Ishikawa (cell line): ENCODE results near the gene CABP4.

Experiments used
- RAD21 ChIP-seq: IDR thresholded peaks from 2 replicates; pipeline ENCODE4 v1.6.1; 2012; ENCODE audit warnings: low read depth
- TF ChIP-seq, protein P1 (sequence below): IDR thresholded peaks from 2 replicates; pipeline ENCODE4 v1.6.1; 2012

DNA sequence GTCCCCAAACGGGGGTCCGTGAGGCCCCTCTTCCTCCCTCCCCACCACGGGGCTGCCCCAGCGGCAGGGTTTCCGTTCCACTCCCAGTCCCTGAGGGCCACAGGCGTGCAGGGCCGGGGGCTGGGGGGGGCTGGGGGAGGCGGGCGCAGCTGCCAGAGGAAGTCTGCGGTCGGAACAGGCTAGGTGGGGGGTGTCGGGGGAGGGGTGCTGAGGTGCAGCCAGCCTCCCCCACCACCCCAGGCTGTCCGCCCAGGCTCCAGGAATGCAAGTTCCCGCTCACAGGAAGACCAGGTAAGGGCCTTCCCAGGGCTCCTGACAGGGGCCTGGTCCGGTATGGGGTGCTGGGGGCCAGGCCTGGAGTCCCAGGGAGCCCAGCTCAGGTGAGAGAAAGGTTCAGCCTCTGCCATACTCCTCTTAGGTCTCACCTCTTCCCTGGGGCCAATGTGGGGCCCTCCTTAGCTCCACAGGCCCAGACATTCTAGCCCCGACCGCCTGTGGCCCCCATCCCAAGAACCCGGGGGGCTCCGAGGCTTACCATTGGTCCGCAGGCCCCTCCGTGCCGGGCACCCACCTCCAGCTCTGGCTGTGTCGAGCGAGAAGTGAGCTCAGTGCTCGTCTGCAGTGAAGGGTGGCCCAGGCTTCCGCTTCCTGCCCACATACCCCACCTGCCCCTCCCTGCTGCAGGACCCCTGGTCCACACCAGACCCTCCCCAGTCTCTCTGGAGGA is 17.9 kb upstream of the CABP4 start, which contains the start of gene PTPRCAP:
- TF ChIP-seq RAD21, result no peak
- TF ChIP-seq, protein P1, sequence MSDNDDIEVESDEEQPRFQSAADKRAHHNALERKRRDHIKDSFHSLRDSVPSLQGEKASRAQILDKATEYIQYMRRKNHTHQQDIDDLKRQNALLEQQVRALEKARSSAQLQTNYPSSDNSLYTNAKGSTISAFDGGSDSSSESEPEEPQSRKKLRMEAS, result no peak
